ENCODE results near the gene FCHSD1. TPM values are rescaled to one million over a fixed set of nuclear protein-coding genes. Genes with fewer than 3 reads are reported as not detected.

The FCHSD1 gene
- total and polyA plus RNA-seq, 2 of the 4 experiments (the other 2 are of a cell fraction), result 33.2 to 62.1 TPM

GRCh38 chr5:141694479-141694878, 43.3 kb upstream of the FCHSD1 start:
- in situ Hi-C loops (cut with MboI; ENCODE audit: low sequenced_read_pairs) (loop anchor here (5.0 to 25.0 kb wide), 2 partner anchors 263 to 418 kb away; partner anchors contain the start of genes NDFIP1 and PCDH12), intact Hi-C loops (cut with micrococcal nuclease) (loop anchor here (5.0 kb wide), 1 partner anchor 448 kb away; no protein-coding TSS in a partner anchor), dilution Hi-C loops (cut with HindIII; ENCODE audit: low sequenced_read_pairs, unreplicated experiment) (no loop called here)
- ChIA-PET POLR2A (ENCODE audit: unreplicated experiment) (no interaction called here), CTCF (interaction anchor here (0.7 to 4.7 kb wide), 4 partner anchors 113 to 275 kb away, joined by 4 to 31 read pairs (median 15); partner anchors contain the start of genes PCDH1 and RNF14)
- Histone ChIP-seq H3K36me3 (ENCODE audit: control insufficient read depth, insufficient read depth, low read length) (no peaks in the 10 kb centered on the region), H2BK5ac (ENCODE audit: low read depth, low read length, poor library complexity, severe bottlenecking) (no peak overlapping the region), H4K91ac (ENCODE audit: insufficient read depth, low read depth, low read length) (no peak overlapping the region), H3K4me1 (ENCODE audit: control insufficient read depth, insufficient read depth, low read length) (no peaks in the 10 kb centered on the region; the same call in 1 of the 2 replicates), H3K79me1 (ENCODE audit: low read depth in 1 of 2, low read length in 2 of 2) (no peaks in the 10 kb centered on the region), H4K20me1 (ENCODE audit: insufficient read depth, low read length) (no peaks in the 10 kb centered on the region), H2BK20ac (ENCODE audit: low read depth, low read length) (no peak overlapping the region), H3K9me3 (ENCODE audit: control insufficient read depth, insufficient read depth, low read length) (no peaks in the 10 kb centered on the region), H2AK5ac (ENCODE audit: low read depth, low read length) (no peak overlapping the region), H3K4me3 (ENCODE audit: insufficient read depth, low read depth, low read length) (no peak overlapping the region), H3K4ac (ENCODE audit: low read depth, low read length) (no peak overlapping the region), H2BK15ac (ENCODE audit: low read depth, low read length) (no peak overlapping the region), H3K4me2 (ENCODE audit: low read depth, low read length) (no peak overlapping the region), H4K5ac (ENCODE audit: low read depth, low read length) (no peak overlapping the region), H4K8ac (ENCODE audit: low read depth in 2 of 2, low read length in 2 of 2) (no peak overlapping the region), H3K18ac (ENCODE audit: low read depth, low read length) (no peak overlapping the region), H3K56ac (ENCODE audit: extremely low read depth, insufficient read depth, low read length) (no peak overlapping the region), H3K9me1 (ENCODE audit: insufficient read depth, low read length) (no peaks in the 10 kb centered on the region), H3K9ac (ENCODE audit: low read depth, low read length) (no peak overlapping the region), H2AFZ (replicated peaks; ENCODE audit: low read length, poor library complexity) (no peak overlapping the region), H3K14ac (replicated peaks; ENCODE audit: low read depth, low read length) (no peak overlapping the region), H2AK9ac (replicated peaks; ENCODE audit: low read depth, low read length, poor library complexity) (no peak overlapping the region), H3K23ac (ENCODE audit: low read depth, low read length) (no peak overlapping the region), H3K27me3 (ENCODE audit: control insufficient read depth, insufficient read depth, low read length) (peaks cover 60% of the 10 kb centered on the region), H2BK120ac (ENCODE audit: low read depth, low read length) (no peak overlapping the region), H3K27ac (ENCODE audit: insufficient read depth, low read length) (no peak overlapping the region)
- no TSS peak for BruUV-seq (replicated peaks)
- 100% methylated on average over 1 of the region's 5 CpGs; no CpG with 5 or more reads in 1 of the 2 experiments for WGBS, 2 experiments (ENCODE audit: extremely low coverage in 2 of 2, insufficient read length in 1 of 2)
- TF ChIP-seq RCOR1 (IDR thresholded peaks at IDR 0.05; ENCODE audit: insufficient replicate concordance, low read length), result no peak
- TF ChIP-seq MAZ (IDR thresholded peaks at IDR 0.05; ENCODE audit: borderline replicate concordance, low read depth, low read length), result no peak
- TF ChIP-seq SMC3 (IDR thresholded peaks at IDR 0.05; ENCODE audit: low read depth, low read length), result no peak
- TF ChIP-seq POLR2A (IDR thresholded peaks at IDR 0.05; ENCODE audit: low read depth, low read length), result no peak
- TF ChIP-seq, protein P1, sequence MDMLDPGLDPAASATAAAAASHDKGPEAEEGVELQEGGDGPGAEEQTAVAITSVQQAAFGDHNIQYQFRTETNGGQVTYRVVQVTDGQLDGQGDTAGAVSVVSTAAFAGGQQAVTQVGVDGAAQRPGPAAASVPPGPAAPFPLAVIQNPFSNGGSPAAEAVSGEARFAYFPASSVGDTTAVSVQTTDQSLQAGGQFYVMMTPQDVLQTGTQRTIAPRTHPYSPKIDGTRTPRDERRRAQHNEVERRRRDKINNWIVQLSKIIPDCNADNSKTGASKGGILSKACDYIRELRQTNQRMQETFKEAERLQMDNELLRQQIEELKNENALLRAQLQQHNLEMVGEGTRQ (IDR thresholded peaks at IDR 0.05; ENCODE audit: low read depth, low read length), result no peak
- TF ChIP-seq, protein P2, sequence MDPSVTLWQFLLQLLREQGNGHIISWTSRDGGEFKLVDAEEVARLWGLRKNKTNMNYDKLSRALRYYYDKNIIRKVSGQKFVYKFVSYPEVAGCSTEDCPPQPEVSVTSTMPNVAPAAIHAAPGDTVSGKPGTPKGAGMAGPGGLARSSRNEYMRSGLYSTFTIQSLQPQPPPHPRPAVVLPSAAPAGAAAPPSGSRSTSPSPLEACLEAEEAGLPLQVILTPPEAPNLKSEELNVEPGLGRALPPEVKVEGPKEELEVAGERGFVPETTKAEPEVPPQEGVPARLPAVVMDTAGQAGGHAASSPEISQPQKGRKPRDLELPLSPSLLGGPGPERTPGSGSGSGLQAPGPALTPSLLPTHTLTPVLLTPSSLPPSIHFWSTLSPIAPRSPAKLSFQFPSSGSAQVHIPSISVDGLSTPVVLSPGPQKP (IDR thresholded peaks at IDR 0.05; ENCODE audit: borderline replicate concordance, low read depth, low read length), result no peak
- ATAC-seq (ENCODE audit: low read depth) (no peak), DNase-seq (no peak)

All from IMR-90 (cell line).